ENCODE results near the gene LGMN.
A peak's percentile ranks its signal among the peaks of the same experiment; 100 is the strongest.

Gene LGMN

DNA sequence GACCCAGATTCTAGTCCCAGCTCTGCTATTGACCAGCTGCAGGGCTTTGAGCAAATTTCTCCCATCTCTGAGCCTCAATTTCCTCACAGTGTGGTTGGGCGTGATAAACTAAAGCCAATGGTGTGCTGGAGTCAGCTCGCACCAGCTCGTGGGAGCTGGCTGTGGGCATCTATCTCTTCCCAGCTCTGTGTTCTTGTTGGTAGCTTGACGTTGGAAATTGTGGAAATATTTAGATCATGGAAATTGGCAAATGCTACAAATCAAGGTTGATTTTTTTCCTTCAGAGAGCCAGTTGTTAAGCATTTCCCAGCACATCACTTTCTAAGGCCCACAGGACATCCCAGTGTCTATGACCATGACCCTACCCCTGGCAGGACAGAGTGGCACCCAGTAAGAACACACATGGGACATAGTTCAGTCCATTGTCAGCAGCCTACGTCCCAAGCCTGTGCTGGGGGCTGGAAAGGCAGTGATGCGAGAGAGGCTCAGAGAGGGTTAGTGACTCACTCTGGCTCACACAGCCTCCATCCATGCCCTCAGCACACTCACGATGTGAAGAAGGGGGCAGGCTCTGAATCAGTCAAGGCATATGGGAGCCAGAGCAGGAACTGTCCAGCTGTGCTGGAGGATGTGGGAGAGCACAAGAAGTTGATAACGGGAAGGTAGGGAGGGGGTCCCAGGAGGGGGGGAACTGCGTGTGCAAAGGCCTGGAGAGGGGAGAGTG, 77.6 kb downstream of the LGMN start:
- DNase-seq: no peak

DNA sequence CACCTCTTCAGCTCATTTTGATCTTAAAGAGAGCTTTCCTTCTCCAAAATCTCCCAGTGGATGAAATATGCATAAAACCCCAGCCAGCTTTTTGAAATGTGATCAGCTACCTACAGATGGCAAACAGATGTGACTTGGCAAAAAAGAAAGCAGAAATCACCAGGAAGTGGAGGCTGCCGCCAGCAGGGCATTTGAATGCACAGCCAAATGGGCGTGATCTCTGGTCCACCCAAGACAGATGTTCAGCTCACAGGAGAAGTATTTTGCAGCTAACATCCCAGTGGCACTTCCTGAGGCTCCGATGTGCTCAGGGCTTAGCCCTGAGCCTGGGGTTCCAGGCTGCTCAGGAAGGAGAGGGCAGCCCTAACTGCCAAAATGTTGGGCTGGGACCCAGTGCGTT, 78.3 kb downstream of the LGMN start:
- peak; percentile 55 for DNase-seq

DNA sequence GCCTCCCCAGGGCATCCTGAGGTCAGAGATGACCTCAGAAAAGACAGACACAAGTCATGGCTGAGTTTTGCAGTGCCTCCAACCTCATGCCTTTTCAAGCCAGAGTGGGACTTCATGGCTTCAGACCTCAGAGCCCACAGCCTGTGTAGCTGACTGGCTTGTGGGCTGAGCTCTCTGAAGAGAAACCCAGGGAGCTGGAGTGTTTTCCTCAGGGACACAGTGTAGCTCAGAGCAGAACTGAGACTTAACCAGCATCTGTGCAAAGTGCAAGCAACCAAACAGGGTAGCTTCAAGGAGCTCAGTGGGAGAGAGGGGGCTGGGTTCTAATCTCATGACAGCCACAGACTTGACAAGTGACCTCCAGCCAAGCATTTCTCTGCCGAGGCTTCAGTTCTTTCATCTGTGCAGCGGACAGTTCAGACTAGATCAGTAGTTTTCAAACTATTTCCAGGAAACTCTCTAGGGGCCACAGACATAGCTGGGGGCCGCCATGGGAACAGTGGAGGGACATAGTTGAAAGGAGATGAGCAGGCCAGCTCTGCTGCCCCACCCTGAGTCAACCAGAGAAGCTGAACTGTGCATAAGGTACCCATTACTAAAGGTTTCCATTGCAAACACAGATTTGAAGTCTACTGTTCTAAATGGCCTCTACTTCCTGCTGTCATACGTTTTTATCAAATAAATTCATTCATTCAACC, 80.0 kb downstream of the LGMN start:
- DNase-seq: no peak

DNA sequence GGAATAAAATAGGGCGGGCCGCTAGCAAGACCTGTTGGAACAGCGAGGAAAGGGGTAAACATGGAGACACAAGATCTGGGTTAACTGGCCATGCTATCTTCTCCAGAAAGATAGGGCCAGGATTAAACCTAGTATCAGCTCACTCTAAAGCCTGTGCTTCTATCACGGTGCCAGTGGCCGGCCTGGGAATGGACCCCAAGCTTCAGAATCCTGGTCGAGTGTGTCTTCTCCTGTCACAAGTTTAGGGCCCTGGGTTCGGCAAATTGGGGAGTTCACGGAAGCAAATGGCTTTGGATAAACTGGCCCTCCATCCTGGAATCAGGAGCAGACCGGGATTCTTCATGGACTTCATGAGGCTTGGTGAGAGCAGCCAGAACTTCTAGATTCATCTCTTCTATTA, 82.2 kb downstream of the LGMN start:
- no peak for DNase-seq

DNA sequence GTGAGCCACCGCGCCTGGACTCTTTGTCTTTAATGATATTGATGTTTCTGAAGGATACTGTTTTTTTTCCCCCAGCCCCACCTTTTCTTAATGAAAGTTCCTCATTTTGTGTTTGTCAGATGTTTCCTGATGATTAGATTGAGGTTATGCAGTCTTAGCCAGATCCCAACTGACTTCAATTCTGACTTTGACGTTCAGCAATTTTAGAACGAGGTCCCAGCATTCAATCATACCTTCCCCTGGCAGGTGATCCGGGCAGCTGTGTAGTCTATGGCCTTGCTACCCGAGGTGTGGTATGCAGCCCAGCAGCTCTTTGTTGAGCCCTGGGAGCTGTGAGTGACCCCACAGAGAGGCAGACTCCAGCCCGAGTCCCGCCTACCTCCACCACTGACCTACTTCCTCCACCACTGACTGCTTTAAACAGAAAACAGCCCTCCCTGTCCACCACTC, 82.7 kb downstream of the LGMN start:
- peak; percentile 87 for DNase-seq

DNA sequence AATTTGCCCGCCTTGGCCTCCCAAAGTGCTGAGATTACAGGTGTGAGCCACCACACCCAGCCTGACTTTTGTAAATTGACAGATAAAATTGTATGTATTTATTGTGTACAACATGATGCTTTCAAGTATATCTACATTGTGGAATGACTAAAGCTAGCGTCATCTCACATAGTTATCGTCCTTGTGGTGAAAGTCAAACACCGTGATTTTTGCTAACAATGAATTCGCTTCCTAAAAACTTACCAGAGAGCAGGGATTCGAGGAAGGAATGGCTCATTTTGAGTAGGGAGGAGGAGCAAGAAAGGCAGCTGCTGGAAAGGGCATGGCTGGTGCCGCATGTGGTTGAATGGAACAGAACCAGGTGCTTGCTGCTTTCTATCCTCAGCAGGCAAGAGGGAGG, 85.4 kb downstream of the LGMN start:
- DNase-seq: no peak

DNA sequence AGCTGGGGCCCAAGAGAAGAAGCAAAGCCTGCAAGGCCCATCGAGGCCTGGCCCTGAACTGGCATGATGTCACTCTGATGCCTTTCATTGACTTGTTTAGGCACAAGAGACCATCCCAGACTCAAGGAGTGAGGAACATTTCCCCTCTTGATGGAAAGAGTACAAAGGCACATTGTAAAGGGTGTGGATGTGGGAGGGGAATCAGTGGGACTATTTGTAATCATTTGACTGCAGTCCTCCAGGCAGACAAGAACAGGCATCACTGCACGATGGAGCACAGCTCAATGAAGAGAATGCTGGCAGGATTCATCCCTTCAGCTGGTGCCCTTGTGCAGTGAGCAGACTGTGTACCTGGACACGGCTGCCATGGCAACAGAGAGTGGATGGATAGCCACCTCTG, 87.9 kb downstream of the LGMN start:
- DNase-seq: no peak

DNA sequence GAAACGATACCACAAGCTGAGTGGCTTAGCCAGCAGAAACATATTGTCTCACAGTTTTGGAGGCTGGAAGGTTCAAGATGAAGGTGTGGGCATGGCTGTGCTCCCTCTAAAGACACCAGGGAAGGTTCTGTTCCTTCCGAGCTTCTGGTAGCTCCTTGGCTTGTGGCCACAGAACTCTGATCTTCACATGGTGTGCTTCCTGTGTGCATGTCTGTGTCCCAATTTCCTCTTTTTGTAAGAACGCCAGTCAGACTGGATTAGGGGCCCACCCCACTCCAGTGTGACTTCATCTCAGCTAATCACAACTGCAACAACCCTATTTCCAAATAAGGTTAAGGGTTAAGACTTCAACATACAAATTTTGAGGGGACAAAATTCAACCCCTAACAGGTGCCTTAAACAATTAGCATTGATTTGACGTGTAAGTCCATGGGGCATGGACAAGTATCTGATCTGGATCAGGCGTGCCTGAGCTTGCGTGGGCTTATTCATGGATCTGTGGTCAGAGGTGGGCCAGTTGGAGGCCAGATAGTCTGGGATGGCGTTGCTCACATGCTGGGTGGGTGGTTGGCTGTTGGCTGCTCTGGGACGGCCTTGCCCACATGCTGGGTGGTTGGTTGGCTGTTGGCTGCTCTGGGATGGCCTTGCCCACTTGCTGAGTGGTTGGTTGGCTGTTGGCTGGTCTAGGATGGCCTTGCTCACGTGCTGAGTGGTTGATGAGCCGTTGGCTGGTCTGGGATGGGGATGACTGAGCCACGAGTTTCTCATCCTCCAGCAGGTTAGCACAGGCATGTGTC, 88.5 kb downstream of the LGMN start:
- DNase-seq: peak; percentile 89

DNA sequence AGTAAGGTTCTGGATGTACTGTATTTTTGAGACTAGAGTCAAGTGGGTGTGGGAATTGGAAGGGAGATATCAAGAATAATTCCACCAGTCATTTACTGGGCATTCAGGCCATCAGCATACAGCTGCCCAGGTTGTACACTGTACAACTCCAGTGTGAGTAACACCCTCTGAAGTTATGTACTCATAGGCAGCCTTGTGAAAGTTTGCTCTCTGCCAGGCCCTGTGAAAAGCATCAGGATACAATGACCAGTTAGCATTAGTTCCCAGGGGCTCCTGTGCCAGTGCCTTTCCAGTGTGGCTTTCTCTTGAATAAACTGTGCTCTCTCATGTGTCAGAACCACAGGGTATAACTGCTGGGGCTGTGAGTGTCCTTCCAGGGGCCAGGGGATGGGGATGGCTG, 89.7 kb downstream of the LGMN start:
- DNase-seq: no peak

DNA sequence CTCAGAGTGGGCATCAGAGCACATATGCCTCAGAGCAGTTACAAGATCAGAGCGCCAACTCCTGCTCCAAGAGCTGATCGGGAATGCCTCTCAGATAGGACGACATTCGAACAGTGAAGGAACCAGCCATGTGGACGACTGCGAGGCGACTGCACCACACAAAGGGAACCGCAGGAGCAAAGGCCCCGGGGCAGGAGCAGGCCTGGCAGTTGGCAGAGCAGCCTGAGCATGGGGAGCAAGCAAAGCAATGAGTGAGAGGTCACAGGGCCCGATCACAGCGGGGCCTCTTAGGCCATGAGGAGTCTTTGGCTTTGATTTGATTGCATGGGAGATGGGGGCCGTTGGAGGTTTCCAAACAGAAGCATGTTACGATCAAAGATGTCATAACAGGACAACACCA, 90.3 kb downstream of the LGMN start:
- DNase-seq: no peak

DNA sequence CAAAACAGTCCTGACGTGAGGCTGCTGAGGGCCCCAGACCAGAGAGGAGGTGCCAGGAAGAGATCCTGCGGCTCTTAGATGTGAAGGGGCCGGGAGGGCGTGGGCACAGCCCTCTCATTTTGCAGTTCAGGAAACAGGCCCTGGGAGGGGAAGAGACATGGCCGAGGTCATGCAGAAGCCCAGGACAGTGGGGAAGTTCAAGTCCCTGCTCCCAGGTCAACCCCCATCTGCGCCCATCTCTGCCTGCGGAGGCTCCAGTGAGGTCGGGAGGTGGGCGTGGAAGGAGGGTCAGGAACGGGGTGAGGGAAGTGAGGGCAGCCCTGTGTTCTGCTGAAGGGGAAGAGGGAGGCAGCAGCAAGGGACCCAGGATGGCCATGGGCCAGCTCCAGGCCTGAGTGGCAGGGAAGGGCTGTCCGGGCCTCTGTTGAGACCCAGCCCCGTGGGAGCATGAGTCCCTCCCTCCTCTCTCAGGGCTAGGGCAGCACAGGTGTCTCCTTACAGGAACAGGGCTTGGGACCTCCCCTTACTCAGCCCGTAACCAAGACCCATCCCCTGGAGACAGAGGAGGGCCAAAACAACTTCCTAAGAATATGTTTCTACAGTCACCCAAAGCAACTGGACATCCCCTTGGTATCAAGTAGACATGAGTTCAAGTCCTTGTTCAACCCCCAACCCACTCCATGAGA, 90.8 kb downstream of the LGMN start:
- DNase-seq: peak; percentile 44

DNA sequence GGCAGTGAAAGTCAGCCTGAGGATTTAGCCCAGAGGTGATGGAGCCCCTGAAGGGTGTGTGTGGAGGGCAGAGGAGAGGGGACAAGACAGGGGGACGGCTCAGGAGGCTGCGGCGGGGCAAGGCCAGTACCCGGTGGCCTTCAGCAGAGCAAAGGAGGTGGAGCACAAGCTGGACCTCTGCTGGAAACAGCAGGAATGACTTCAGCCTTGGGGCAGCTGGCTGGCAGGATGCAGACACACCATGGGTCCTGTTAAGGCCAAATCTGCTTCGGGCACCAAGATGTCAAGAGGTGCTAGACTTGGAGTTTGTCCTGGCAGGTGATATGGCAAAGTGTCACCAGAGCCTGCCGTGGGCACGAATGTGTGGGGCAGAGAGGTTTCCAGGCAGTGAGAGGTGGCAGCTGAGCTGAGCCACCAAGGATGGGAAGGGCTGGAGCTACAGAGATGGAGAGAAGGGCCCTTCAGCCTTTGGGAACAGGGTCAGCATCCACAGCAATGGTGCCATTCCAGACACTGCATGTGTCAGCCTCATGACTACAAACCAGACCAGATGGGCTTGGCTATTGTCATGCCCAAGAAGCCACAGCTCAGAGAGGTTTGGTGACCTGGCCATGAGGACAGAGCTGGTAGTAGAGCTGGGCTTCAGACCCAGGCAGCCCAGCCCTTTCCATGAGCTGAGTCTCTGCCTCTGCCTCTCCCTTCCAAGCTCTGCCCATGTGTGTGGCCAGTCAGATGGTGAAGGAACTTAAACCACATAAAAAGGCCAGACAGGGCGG, 91.9 kb downstream of the LGMN start:
- DNase-seq: no peak

DNA sequence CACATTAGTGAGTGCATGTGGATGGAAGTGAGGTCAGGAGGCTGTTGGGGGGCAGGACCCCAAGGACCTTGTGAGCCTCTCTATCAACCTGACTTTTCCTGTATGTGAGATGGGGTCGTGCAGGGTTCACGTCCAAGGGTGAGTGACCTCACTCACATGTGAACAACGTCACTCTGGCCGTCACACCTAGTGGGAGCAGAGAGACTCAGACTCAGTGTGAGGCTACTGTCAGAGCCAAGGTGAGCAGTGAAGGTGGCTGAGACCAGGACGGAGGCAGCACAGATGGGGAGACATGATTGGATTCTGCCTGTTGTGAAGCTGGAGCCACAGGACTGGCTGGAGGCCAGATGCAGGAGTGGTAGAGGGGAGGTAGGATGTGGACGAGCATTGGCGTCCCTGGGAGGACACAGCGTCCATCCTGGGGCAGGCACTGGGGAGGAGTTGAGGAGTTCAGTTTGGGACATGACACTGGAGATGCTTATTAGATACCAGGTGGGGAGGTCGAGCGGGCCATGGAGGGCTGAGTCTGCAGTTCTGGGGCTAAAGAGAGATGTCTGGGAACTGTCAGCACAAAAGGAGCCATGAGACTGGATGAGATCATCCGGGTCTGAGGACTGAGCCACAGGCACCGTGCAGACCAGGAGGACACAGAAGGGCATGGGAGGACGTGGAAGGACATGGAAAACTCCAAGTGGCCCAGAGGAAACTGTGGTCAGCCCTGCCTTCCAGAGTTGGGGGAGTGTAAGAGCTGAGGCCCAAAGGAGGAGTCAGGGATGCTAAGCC, 92.8 kb downstream of the LGMN start:
- DNase-seq: no peak

DNA sequence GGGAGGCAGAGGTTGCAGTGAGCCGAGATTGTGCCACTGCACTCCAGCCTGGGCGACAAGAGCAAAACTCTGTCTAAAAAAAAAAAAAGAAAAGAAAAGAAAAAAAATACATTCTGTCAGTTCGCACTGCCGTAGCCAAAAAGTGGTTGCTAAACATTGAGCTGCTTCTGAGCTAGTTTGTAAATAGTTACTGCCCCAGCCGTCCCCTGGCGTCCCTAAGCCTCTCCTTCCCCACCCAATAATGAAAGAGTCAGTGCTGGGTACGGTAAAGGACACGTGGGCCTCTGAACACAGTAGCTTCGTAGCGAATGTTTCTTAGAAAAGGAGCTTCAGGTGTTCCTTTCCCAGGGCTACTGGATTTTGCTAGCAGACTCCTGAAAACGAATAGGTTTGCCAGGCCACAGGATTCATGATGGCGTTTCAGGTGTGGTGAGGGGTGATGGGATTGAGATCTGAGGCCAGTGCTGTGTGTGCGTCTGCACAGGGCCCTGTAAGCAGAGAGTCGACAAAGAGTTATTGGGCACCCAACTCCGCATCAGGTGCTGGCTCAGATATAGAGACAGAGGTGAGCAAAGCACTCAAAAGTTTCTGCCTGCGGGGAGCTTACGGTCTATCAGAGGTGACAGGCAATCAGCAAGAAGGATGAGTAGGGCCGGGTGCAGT, 94.1 kb downstream of the LGMN start:
- DNase-seq: no peak

Measured in GF-D8 (cell line).